Heart left ventricle (tissue), 16 donors: Measurements from ENCODE around the gene EML5. TPM values are rescaled to one million over a fixed set of nuclear protein-coding genes. Genes with fewer than 3 reads are reported as not detected.

Experiments
- ATAC-seq, 4 donors: fragments of 200-7000 bp; cut with Tn5 transposase; one replicate each; pipeline ENCODE4 v1.9.1; 2020 to 2022; ENCODE audit warnings: moderate library complexity in 4 of 4, mild to moderate bottlenecking in 3 of 4, moderate number of reproducible peaks in 1 of 4
- DNase-seq, 5 donors: peaks; one replicate each; pipeline ENCODE4 v3.0.0-alpha.2; 2020
- H3K27ac ChIP-seq, 12 donors: fragments of 200-600 bp; sonication (generic) in 4 of 12; one replicate each; pipeline versions ENCODE4 v1.5.0 to v1.8.0; 2016 to 2022; ENCODE audit warnings: mild to moderate bottlenecking in 2 of 12
- H3K27me3 ChIP-seq, 9 donors: fragments of 200-600 bp; sonication (generic) in 2 of 9; one replicate each; pipeline versions ENCODE4 v1.5.1 to v1.8.0; 2016 to 2022; ENCODE audit warnings: mild to moderate bottlenecking in 3 of 9
- H3K36me3 ChIP-seq, 9 donors: fragments of 200-600 bp; sonication (generic) in 2 of 9; one replicate each; pipeline versions ENCODE4 v1.5.0 to v1.8.0; 2018 to 2022; ENCODE audit warnings: mild to moderate bottlenecking in 2 of 9
- H3K4me1 ChIP-seq, 12 donors: fragments of 200-600 bp; sonication (generic) in 4 of 12; one replicate each; pipeline versions ENCODE4 v1.5.0 to v1.8.0; 2016 to 2022; ENCODE audit warnings: mild to moderate bottlenecking in 3 of 12
- H3K4me3 ChIP-seq, 12 donors: fragments of 200-600 bp; sonication (generic) in 4 of 12; one replicate each; pipeline versions ENCODE4 v1.5.0 to v1.8.0; 2017 to 2022; ENCODE audit warnings: mild to moderate bottlenecking in 9 of 12, moderate library complexity in 4 of 12
- H3K9me3 ChIP-seq, 12 donors: fragments of 200-600 bp; sonication (generic) in 4 of 12; one replicate each; pipeline versions ENCODE4 v1.5.0 to v1.8.0; 2016 to 2022; ENCODE audit warnings: mild to moderate bottlenecking in 1 of 12
- CTCF ChIP-seq, 12 donors: fragments of 200-600 bp; sonication (generic) in 4 of 12; IDR thresholded peaks; one replicate each; pipeline versions ENCODE4 v1.5.0 to v1.8.0; 2018 to 2022; ENCODE audit warnings: antibody characterized with exemption in 12 of 12, mild to moderate bottlenecking in 5 of 12
- POLR2A ChIP-seq, 2 donors: fragments of 450-650 bp; IDR thresholded peaks; one replicate each; pipeline ENCODE4 v1.6.1; 2017; ENCODE audit warnings: antibody characterized with exemption in 2 of 2, mild to moderate bottlenecking in 2 of 2, moderate library complexity in 2 of 2
- WGBS, 4 donors: extraction: QIAGEN DNeasy Blood & Tissue Kit in 2 of 4; methylation state at CpG; one replicate each; pipeline versions ENCODE4 v1.1.5 to v1.1.7; 2013 to 2018; 5-methylcytosine and 5-hydroxymethylcytosine counted together
- intact Hi-C, 10 donors: fragments of 100-400 bp; cut with DNase I; formaldehyde crosslinking; loops; one replicate each; pipeline versions ENCODE4 v1.11.1 to v1.14.2; 2022
- polyA plus RNA-seq, 2 donors: library from polyadenylated mRNA; stranded (reverse); fragments of 200-250 nt; gene quantifications; one replicate each; pipeline ENCODE4 v1.2.3, GENCODE V29; 2013
- total RNA-seq, 9 donors: library from RNA; depleted of rRNA in 2 of 9; stranded (reverse); fragments of >200 nt in 2 of 9; fragmentation: NEBNext Ultra II Directional in 3 of 9; extraction: Animal tissue kit (Norgen Biotek cat#: 25700) in 3 of 9; gene quantifications; one replicate each; pipeline versions ENCODE4 v1.1.0 to v1.2.4, GENCODE V29; 2016 to 2023
- donor health status: ischemic (EF 13 %, LVEDD 7.1; RV severe dilation, severe dysfunction).
- donor health status: healthy with polysubstance abuse.
- donor health status: DM: no; HTN: yes; CAD: no.
- donor health status: DM: no; HTN: no; CAD: no.
- donor health status: ischemic (EF 25% LVEDD 6.9; RV normal size, moderate dysfunction).
- donor health status: ischemic (EF 25% LVEDD 5.7; RV mildly dilated, moderate dysfunction).
- donor health status: healthy.
- donor health status: DM: yes; HTN: yes; CAD: no.
- donor health status: ischemic (EF 35%, LVEDD 5.7; RV mildly dilated, moderate dysfunction).
- donor health status: nonischemic (EF 11% LVEDD 7.7; RV severe dilation, severe dysfunction).
- donor health status: DM: yes; HTN: yes; CAD: no.
- donor health status: PGD.
- donor health status: ischemic (EF 29% LVEDD 5.4; RV normal size, mild dysfunction).
- donor health status: nonischemic (EF 23%, LVEDD 6.1; RV moderate dilation, normal function).

Gene EML5
- total and polyA plus RNA-seq, 11 donors = 0.08 to 0.71 (median 0.21) TPM

DNA sequence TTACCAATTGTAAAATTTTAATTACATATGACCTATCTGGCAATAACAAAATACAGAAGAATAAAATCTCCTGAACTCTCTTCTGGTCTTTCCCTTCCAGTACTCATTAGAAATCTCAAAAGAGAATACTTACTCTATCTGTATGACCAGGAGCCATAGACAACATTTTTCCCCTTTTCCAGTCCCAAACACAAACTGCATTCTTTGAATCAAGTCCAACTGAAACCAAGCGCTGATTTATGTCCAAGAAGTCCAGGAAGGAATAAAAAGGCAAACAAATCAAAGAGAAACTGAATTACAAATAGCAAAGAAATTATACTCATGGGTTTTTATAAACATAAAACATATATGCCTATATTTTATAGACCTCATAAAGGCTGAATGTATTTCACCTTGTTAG is 46.7 kb downstream of the EML5 start:
- WGBS, 4 donors = 56 to 70% (median 63%) methylated on average over 1 of the region's 1 CpG
- H3K27me3 ChIP-seq = no peaks in the 10 kb centered on the region
- no peak for ATAC-seq
- no peak for DNase-seq
- TF ChIP-seq CTCF (IDR thresholded peaks at IDR 0.05) (no peak), POLR2A (IDR thresholded peaks at IDR 0.05) (no peak)
- no peaks in the 10 kb centered on the region for H3K4me1 ChIP-seq
- intact Hi-C loops = no loop called here
- no peak overlapping the region for H3K4me3 ChIP-seq
- no peaks in the 10 kb centered on the region for H3K36me3 ChIP-seq
- H3K27ac ChIP-seq = no peak overlapping the region
- H3K9me3 ChIP-seq = no peaks in the 10 kb centered on the region

DNA sequence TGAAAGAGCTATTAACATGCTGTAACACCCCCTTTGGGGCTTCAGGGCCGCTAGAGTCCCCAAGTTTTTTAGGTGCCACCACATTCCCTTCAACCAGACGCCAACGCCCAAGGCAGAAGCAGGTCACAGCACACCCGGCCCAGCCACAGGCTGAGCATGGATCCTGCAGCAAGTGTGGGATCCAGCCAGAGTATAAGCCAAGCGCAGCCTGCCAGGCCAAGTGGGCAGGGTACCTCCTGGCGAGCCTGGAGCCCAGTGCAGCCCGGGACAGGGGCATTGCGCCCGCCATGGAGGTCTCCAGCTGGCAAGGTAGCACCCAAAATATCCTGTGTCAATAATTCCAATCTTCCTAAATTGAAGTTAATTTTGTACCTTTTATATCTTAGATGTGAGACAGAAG is 55.5 kb downstream of the EML5 start:
- H3K36me3 ChIP-seq = no peaks in the 10 kb centered on the region
- no peak for ATAC-seq
- H3K4me1 ChIP-seq = no peaks in the 10 kb centered on the region
- no peaks in the 10 kb centered on the region for H3K27me3 ChIP-seq
- no peak for DNase-seq
- no peak for TF ChIP-seq POLR2A (IDR thresholded peaks at IDR 0.05)
- TF ChIP-seq CTCF (IDR thresholded peaks at IDR 0.05) = no peak
- intact Hi-C loops = no loop called here
- H3K9me3 ChIP-seq = peaks cover 0 to 3% (median 0%) of the 10 kb centered on the region in 12 donors
- WGBS, 4 donors = 85 to 92% (median 89%) methylated on average over 9 of the region's 9 CpGs
- H3K27ac ChIP-seq = no peak overlapping the region
- no peak overlapping the region for H3K4me3 ChIP-seq

- no peak for DNase-seq
- TF ChIP-seq CTCF (IDR thresholded peaks at IDR 0.05) (no peak), POLR2A (IDR thresholded peaks at IDR 0.05) (no peak)
Measured at GRCh38 chr14:88733121-88733520, 59.6 kb downstream of the EML5 start.

DNA sequence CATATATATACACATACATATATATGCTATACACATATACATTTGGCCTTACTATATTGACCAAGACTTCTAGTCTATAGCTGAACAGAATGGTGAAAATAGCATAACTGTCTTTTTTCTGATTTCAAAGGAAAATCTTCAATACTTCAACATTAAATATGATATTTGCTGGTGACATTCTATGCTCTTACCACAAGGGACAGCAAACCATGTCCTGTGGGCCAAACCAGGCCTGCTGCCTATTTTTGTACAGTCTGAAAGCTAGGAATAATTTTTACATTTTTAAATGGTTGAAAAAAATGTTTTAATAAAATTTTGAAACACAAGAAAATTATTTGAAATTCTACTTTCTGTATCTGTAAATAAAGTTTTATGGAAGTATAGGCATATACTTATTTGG is 63.6 kb downstream of the EML5 start:
- no peaks in the 10 kb centered on the region for H3K36me3 ChIP-seq
- intact Hi-C loops = no loop called here
- H3K27me3 ChIP-seq = no peaks in the 10 kb centered on the region
- peaks cover 0 to 3% (median 0%) of the 10 kb centered on the region in 12 donors for H3K9me3 ChIP-seq
- ATAC-seq = no peak
- no peak for TF ChIP-seq POLR2A (IDR thresholded peaks at IDR 0.05)
- TF ChIP-seq CTCF (IDR thresholded peaks at IDR 0.05) = peak in 2 of 12 donors; percentile 6 to 25
- H3K27ac ChIP-seq = no peak overlapping the region
- H3K4me1 ChIP-seq = no peaks in the 10 kb centered on the region
- no peak for DNase-seq
- no peak overlapping the region for H3K4me3 ChIP-seq

More at GRCh38 chr14:88733121-88733520, 59.6 kb downstream of the EML5 start:
- no peaks in the 10 kb centered on the region for H3K4me1 ChIP-seq
- H3K36me3 ChIP-seq = no peaks in the 10 kb centered on the region
- H3K27me3 ChIP-seq = no peaks in the 10 kb centered on the region
- no peak overlapping the region for H3K4me3 ChIP-seq
- ATAC-seq = no peak
- H3K9me3 ChIP-seq = peaks cover 0 to 3% (median 0%) of the 10 kb centered on the region in 12 donors
- intact Hi-C loops = no loop called here
- WGBS, 4 donors = 77 to 82% (median 81%) methylated on average over 2 of the region's 2 CpGs
- H3K27ac ChIP-seq = no peak overlapping the region
